Eye (tissue), 1 donor: Measurements from ENCODE around the gene ZNF835.
A peak's percentile ranks its signal among the peaks of the same experiment; 100 is the strongest.
"Not testable (repeated sequence)": the region's sequence is repeated elsewhere in the genome, so short reads cannot be mapped to it uniquely, and the experiment has no call there.

Source experiments
- DNase-seq: peaks from one replicate; pipeline ENCODE4 v3.0.0-alpha.2; 2015

Gene ZNF835

GRCh38 chr19:56671613-56671994, at the start of gene ZNF835:
Gene ZNF835, minus strand, starts transcription at chr19:56671757. Its CDS starts 6,559 bp downstream, at chr19:56665198.
- DNase-seq = peak; percentile 97

GRCh38 chr19:56720281-56720680, 48.7 kb upstream of the ZNF835 start:
- peak; percentile 86 for DNase-seq

- DNase-seq = no peak
Measured at GRCh38 chr19:56718231-56718630, 46.7 kb upstream of the ZNF835 start.

DNA sequence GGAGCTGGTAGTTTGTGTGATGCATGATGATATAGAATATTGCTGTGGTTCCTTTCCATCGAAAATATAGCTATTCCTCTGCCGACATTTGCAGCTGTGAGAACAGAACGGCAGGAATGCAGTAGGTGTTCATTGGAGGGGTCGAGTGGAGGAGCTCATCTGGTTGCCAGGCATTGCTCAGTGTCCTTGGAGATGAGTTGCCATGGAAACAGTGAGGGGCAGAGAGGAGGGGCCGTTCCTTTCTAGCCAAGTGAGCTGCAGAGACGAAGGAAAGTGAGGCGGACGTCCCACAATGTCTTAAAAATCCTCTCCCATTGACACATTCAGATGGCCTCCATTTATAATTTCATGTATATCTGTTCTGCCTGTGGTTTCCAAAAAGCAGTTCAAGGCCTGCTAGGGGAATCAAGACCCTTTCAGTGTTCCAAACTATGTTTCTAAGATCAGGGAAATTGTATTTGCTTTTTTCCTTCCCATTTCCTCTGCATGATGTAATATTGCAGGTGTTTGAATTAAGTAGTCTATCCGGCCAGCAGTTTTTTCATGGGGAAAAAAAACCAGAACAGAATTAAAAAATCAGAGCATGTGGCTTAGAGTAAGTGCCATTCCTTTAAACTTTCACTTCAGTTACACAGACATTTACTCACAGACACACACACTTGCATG, 41.2 kb upstream of the ZNF835 start:
- peak; percentile 90 for DNase-seq

- DNase-seq = no peak
Measured at GRCh38 chr19:56710437-56710836, 38.9 kb upstream of the ZNF835 start.

- DNase-seq = no peak
Measured at GRCh38 chr19:56707821-56708220, 36.3 kb upstream of the ZNF835 start.

- no peak for DNase-seq
Measured at GRCh38 chr19:56705939-56706338, 34.4 kb upstream of the ZNF835 start.

- no peak for DNase-seq
Measured at GRCh38 chr19:56701895-56702294, 30.3 kb upstream of the ZNF835 start.

GRCh38 chr19:56699552-56699951, 28.0 kb upstream of the ZNF835 start:
- peak; percentile 42 for DNase-seq

DNA sequence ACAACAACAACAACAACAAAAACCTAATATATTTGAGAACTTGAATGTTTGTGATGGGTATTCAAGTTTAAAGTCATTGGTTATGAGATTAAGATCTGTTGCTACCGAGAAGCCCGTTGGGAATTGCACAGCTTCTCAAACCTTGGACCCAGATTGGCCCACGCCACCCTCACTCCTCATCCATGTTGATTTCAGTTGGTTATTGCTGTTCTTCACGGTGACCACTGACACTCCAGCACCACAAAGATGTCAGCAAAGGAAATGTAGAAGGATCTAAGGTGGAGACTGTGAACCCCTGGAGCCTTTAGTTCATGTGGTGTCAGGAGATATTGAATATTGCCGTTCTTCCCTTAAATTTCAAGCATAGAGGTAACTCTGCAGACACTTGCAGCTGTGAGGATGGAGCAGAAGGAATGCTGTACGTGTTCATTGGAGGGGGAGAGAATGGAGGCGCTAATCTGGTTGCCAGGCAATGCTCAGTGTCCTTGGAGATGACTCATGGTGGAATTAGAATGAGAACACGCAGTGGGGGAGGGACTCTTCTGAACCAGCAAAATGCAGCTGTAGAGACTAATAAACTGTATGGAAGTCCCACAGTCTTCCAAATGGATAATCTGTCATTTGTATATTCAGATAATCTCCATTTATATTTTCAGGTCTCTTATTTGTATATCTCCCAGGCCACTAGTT, 20.8 kb upstream of the ZNF835 start:
- peak; percentile 72 for DNase-seq

DNA sequence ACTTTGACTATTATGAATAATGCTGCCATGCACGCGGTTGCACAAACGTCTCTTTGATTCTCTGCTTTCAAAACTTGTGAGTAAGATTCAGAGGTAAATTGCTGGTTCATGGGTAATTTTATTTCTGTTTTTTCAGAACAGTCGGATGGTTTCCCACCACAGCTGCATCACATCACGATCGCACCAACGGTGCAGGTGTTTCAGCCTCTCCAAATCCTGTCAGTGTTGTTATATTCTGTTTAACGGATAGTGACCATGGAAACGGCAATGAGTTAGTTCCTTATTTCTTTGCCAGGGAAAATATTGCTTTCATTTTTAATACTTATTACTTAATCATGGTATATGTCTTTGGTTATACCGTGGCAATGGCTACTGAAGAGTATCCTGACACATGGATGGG, 19.1 kb upstream of the ZNF835 start:
- DNase-seq = no peak

DNA sequence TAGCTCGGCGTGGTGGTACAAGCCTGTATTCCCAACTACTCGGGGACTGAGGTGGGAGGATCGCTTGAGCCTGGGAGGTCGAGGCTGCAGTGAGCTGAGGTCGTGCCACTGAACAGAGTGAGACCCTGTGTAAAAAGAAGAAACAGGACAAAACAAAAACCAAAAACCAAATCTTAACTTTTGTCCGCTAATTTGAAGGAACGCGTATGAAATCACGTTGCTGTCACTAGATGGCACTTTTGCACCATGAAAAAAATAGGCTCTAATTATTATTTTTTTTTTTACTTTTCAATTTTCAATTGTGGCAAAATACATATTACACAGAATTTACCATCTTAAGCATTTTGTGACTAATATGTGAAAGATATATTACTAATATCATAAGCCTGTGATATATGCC, 17.6 kb upstream of the ZNF835 start:
- DNase-seq = no peak

DNA sequence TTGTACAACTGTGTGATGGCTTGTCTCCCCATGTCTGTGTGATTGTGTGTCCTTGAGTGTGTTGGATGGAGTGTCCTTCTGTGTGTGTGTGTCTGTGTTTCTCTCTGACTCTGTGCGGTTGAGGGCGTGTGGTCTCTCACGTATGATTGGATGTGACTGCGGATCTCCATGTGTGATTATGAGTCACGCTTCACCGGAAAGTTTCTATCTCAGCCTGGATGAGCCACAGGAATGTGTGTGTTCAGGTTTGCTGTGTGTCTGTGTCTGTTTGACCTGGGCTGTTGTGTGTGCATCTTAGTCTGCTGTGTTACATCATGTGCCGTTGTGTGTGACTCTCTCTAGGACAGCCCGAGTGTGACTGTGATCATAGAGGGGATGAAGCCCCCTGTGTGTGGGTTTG, 15.5 kb upstream of the ZNF835 start:
- DNase-seq = no peak

- peak; percentile 27 for DNase-seq
Measured at GRCh38 chr19:56683116-56683515, 11.6 kb upstream of the ZNF835 start.

DNA sequence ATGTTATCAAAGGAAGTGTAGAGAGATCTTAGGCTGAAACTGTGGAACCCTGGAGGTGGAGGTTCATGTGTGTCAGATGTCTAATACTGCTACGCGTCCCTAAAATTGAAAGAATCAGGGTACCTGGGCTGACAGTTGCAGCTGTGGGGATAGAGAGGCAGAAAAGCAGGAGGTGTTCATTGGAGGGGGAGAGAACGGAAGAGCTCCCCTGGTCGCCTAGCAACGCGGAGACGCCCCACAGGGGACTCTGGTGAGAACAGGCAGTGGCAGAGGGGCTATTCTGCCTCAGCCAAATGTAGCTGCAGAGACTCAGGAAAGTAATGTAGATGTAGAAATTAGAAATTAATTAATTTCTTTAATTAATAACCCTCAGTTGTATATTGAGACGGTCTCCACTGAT, 10.1 kb upstream of the ZNF835 start:
- DNase-seq = no peak

- DNase-seq = peak; percentile 26
Measured at GRCh38 chr19:56678205-56678604, 6.6 kb upstream of the ZNF835 start.

GRCh38 chr19:56672610-56673009, 1.1 kb upstream of the ZNF835 start:
- DNase-seq = not testable (repeated sequence)

DNA sequence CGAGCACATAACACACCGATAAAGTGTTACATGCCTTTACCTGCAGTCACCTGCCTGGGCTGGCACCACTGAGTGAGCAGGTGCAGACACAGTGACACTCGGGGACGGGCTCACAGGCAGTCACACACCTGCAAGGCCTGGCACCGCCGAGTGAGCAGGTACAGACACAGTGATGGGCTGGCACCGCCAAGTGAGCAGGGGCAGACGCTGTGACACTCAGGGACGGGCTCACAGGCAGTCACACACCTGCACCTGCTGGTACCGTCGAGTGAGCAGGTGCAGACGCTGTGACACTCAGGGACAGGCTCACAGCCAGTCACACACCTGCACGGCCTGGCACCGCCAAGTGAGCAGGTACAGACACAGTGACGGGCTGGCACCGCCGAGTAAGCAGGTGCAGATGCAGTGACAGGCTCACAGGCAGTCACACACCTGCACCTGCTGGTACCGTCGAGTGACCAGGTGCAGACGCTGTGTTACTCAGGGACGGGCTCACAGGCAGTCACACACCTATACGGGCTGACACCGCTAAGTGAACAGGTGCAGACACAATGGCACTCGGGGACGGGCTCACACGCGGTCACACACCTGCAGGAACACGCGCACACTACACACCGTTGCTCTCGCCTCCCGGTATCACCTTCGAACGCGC, 470 bp downstream of the ZNF835 start:
- DNase-seq = no peak

DNA sequence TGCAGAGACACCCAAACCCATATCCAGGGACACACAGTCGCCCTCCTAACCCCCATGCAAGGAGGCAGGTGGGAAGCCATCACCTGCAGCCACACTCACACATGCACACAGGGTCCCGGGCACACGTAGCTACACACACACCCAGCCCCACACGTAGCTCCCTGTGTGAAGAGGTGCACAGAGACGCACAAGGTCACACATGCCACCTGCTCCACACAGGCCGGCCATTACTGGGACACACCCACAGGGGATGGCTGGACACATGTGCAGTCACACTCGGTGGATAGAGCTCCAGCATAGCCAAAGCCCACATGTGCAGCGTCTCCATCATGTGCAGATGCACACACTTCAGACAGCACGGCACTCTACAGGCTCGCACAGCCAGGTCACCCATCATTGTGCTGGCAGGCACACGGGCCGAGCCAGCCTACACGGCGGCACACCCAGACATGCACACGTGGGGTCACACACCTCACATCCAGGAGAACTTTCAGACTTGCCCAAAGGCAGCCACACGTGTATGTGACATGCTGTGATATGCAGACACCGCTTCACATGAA, 1.1 kb downstream of the ZNF835 start:
- no peak for DNase-seq

- DNase-seq = no peak
Measured at GRCh38 chr19:56668676-56669075, 2.9 kb downstream of the ZNF835 start.

DNA sequence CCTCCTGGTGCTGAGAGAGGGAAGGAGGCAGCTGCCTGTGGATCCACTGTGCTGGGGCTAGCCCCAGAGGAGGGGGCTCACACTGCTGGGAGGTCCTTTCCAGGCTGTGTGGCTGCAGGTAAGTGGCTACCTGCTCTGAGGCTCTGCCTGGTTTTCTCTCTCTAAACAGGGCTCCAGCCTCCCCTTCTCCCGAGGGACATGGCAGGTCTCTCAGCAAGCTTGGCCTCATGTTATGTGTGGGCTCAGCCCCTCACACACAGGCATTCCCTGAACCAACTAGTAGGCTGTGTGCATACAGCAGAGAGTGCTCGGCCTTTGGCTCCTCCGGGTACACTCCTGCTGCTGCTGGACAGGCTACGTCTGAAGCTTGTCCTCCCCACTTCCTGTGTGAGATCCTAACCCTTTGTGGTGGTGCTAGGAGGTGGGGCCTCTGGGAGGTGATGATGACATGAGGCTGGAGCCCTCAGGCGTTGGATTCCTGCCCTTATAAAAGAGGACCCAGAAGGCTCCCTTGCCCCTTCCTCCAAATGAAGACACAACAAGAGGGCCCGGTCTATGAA, 4.2 kb downstream of the ZNF835 start:
- DNase-seq = no peak

DNA sequence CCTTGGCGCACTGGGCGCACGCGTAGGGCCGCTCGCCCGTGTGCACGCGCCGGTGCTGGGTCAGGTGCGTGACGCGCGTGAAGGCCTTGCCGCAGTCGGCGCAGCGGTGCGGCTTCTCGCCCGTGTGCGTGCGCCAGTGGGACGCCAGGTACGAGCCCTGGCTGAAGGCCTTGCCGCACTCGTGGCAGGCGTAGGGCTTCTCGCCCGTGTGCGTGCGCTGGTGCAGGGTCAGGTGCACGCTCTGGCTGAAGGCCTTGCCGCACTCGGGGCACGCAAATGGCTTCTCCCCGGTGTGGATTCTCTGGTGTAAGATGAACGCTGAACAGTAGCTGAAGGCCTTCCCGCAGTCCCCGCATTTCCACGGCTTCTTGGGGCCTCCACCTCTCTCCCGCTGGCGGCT, 7.0 kb downstream of the ZNF835 start:
- no peak for DNase-seq

DNA sequence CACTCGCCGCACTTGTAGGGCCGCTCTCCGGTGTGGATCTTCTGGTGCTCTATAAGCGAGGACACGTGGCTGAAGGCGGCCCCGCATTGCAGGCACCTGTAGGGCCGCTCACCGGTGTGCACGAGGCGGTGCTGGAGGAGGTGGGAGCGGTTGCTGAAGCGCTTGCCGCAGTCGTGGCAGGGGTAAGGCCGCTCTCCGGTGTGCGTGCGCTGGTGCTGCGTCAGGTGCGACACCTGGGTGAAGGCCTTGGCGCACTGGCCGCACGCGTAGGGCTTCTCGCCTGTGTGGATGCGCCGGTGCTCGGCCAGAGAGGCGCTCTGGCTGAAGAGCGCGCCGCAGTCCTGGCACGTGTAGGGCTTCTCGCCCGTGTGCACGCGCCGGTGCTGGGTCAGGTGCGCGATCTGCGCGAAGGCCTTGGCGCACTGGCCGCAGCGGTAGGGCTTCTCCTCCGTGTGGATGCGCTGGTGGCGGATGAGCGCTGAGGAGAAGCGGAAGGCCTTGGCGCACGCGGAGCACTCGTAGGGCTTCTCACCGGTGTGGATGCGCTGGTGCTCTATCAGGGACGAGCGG, 7.5 kb downstream of the ZNF835 start:
- no peak for DNase-seq
